Activated CD4-positive, alpha-beta T cell treated with anti-CD3 and anti-CD28 coated beads, Interleukin-2, amount 50 U/mL, for 1 hour (primary cell): Measurements from ENCODE around the gene POU2AF2.
"Not testable (repeated sequence)": the region's sequence is repeated elsewhere in the genome, so short reads cannot be mapped to it uniquely, and the experiment has no call there.

Source experiments
- DNase-seq: peaks from one replicate; pipeline ENCODE4 v3.0.0-alpha.2; 2020

Gene POU2AF2

DNA sequence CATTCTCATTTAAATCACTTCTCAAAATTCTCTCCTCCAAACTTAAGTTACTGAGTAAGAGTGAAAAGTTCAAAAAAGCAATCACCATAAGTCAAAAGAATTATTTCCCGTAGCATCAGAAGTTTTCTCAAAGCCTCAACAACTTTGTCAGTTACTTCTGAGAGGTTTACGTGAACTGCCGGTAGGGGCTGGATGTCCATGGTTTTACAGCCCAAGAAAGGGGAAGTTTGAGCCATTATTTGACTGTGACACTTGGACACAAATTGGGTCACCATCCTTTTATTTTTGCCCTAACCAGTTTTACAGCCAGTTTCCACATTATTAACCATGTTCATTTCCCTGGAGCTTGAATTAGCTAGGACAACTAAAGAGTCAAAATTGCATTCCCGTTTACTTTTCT lies 60.4 kb downstream of the POU2AF2 start:
- no peak for DNase-seq

GRCh38 chr11:111306321-111306720 lies 60.8 kb downstream of the POU2AF2 start:
- no peak for DNase-seq

DNA sequence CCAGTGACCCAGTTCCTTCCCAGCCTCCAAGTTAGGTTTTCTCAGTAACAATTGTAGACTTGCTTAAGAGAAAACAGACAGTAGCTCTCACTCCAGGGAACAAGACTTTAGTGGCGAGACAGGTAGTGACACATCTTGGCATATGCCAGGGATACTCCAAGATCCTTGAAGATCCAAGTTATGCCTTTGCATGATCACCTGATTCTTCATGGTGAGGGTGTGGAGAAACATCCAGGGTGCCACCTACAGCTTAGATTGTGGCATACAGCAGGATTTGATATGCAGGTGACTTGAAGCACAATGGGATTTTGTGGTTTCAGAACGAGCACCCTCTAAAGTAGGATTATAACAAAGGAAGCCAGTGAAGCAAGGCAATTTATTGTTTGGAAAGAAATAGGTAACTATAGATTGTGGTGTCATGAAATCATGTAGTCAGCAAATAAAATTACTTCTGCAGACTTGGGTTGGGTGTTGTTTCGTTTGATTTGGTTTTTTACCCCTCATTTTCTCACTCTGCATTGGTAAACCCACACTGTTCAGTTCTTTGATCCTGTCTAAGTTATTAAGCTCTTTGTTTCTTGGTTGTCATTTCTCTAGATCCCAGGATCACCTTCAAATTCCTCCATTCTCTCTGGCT lies 62.1 kb downstream of the POU2AF2 start:
- no peak for DNase-seq

GRCh38 chr11:111308140-111308539 lies 62.6 kb downstream of the POU2AF2 start:
- DNase-seq = no peak

DNA sequence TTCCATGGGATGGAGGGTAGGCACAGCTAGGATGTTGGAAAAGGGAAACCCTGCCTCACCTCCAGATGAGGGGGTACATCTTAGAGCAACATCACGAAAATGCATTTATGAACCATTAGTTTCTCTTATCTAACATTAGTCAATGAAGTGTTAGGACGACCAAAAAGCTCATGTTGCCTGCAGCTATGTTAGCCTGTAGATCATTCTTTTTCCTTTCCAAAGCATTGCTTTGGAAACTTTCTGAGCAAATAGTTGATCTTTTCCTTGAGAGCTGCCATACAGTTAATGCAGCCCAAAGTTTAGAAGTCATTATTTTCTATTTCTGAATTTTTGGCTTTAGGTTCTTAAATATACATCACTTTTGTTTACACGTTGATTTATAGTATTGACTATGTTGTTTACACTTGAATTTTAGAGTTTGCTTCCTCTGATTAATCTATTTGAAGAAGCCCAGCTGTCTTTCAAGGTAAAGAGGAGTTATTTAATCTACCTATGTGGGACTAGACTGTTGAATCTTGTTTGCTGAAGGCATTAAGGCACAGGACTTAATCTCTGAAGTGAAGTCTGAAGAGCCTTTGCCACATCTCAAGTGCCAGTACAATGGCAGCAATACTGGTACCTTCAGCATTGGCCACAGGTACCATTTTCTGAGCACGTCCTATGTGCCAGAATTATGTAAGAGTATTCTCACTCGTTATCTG lies 63.8 kb downstream of the POU2AF2 start:
- no peak for DNase-seq

GRCh38 chr11:111310088-111310487 lies 64.6 kb downstream of the POU2AF2 start:
- DNase-seq = no peak

DNA sequence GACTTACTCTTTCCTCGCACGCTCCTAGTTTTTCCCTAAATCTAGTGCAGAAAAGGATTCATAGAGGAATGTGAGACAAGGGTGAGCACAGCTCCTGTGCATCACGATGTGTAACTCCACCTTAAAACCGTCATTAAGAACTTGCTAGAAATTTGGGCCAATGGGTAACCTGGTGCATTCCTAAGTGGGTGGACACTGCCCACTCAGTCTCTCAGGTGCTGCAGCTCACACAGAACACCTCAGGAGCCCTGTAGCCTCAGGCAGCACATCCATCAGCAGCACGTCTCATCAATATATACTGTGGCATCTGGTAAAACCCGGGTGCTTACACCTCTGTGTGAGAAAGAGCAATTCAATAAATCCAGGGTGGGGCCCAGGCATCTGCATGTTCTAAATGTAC lies 65.2 kb downstream of the POU2AF2 start:
- no peak for DNase-seq

DNA sequence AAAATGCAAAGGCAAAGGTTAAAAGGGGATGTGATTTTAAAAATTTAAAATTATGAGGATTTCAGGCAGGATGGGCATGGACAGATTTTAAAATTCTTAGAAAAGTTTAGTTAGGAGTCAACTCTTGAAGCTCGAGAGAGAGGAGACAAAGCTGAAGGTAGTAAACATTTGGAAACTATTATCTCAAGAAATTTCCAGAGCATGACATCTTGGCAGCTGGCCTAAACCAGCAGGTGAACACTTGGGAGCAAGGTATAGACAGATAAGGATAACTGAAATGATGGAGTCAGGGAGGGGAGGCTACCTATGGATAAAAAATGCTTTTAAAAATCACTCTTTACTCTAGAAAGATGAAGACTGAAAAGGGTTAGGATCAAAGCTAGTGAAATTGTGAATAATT lies 66.6 kb downstream of the POU2AF2 start:
- DNase-seq = no peak

- no peak for DNase-seq
These were observed 73.8 kb downstream of the POU2AF2 start for GRCh38 chr11:111319296-111319695.

- not testable (repeated sequence) for DNase-seq
These were observed 74.7 kb downstream of the POU2AF2 start for GRCh38 chr11:111320199-111320598.

DNA sequence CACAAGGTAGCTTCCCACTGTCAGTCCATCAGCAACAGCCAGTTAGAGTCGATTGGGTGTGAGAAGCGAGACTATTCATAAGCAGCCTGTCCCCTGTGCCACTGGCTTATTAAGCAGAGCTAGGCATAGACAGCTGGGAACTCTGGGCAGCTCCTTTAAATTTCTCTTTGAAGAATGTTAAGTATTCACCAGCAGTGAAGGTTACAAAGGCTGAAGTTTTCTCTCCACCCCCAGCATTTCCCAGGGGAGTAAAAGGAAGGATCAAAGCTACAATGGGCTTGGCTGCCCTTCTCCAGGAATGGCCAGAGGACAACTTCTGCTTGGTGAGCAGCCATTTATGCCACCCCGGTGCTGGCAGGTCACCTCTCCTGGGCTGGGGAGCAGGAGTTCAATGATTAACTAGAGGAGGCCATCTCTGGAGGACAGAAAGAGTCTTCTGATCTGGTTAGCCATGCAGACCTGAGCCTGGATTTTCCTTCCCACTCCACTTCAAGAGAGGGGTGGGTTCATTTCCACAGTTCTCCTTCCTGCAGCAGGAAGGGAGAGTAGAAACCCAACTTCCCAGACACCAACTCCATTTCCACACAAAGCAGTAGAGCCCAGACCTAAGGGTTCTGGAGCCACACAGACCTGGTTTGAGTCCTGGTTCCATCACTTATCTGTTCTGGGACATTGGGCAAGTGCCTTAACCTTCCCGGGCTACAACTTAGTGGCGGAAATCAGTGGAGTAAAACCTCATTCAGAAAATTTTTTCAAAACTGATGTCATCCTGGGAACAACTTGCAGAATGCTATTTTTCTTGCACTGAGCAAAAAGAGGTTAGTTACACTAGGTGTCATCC lies 75.4 kb downstream of the POU2AF2 start:
- no peak for DNase-seq

DNA sequence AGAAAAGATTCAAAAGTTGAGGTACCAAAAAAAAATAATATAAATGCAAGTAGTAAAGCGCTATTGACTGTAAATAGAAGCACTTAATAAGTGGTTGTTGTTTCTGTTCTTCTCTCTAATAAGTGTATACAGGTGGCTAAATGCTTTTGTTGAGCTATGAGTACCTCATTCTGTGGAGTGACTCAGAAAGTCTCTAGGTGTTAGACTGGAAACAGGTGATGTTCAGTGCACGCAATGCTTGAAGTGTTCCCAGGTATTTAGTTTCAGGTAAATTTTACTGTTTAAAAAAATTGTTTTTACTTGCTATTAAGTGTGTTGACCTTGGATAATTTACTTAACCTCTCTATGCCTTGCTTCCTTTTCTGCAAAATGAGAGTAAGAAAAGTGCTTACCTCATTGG lies 77.0 kb downstream of the POU2AF2 start:
- DNase-seq = no peak

GRCh38 chr11:111324277-111324720 lies 78.8 kb downstream of the POU2AF2 start:
- DNase-seq = no peak

DNA sequence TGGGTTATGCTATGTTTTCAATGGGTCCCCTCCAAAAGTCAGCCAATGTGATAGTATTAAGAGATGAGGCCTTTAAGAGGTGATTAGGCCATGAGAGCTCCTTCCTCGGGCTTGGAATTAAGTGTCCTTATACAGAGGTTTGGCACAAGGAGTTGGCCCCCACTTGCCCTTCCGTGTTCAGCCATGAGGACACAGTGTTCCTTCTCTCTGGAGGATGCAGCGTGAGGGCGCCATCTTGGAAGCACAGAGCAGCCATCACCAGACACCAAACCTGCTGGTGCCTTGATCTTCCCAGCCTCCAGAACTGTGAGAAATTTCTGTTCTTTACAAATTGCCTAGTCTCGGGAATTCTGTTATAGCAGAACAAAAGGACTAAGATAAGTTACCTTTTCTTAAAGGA lies 79.7 kb downstream of the POU2AF2 start:
- DNase-seq = no peak

- DNase-seq = no peak
These were observed 81.3 kb downstream of the POU2AF2 start for GRCh38 chr11:111326824-111327223.

- DNase-seq = no peak
These were observed 82.5 kb downstream of the POU2AF2 start for GRCh38 chr11:111327908-111328624.

DNA sequence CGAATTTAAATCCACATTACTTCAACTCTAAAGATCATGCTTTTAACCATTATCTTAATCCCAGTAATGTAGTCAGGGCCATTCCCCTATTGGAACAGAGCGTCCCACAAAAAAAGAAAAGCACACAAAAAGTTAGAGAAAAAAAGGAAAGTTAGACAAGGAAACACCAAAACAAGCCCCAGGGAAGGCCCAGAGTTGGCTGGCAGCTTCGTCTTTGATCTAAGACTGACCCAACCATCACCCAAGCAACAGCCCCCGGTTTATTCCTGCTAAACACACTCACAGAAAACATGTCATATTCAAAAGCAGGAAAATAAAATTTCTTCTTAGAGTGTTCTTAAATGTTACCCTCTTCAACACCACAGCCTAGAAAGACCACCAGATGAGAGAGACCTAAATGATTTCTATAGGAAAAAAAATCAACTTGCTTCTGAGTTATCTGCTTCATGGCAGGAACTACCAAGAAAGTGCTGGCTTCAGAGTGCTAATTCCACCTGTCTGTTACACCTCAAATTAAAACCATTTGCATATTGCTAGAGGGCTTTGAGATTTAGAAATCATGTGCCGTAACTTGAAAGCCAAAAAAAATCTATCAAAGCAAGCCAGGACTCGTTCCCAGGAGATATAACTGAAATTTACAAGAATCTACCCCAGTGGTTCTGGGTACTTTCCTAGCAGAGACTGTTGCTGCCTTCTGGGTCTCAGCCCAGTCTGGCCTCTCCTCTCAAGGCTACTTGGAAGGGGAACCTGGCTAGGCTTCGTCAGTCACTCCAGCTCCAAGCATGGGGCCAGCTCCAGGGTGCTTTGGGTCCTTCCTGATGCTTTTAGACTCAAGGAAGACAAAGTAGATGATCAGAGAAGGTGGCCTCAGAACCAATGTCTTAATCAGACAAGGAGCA lies 84.0 kb downstream of the POU2AF2 start:
- no peak for DNase-seq

GRCh38 chr11:111330234-111330893 lies 84.8 kb downstream of the POU2AF2 start:
- no peak for DNase-seq

DNA sequence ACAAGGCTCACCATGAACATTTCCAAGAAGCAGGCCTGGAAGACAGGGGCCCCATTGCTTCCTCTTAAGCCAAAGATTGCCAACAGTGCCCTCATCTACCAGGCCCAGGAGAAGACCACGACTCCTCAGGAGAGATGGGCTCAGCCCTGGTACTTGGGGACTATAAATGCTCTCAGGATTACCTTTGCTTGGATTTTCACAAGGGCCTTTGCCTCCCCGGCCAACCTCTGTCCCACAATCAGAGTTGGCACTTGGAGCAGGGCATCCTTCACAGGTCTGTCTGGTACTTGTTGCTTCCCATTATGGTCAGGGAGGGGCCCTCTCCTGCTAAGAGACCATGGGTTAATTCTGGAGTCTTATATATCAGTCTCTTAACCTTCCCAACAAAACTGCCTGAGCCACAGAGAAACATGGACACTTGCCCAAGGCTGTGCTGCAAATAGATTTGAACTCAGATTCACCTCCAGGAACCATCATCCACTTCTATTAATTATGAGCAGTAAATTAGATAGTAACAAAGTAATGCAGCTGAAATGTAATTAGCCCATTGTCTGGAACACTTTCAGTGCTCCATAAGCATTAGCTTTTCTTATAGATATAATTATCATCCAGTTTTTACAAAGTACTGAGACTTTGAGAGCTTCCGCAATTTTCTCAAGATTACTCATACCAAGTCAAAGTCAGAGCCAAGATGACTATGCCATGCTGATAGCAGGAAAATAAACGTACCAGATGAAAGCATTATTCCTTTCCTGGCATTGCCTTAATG lies 86.4 kb downstream of the POU2AF2 start:
- no peak for DNase-seq
